ENCODE measurements around the gene LRRC36.

GRCh38 chr16:67397812-67398545 lies 71.4 kb downstream of the LRRC36 start:
- TF ChIP-seq POLR2A (IDR thresholded peaks at IDR 0.05) (no peak), CTCF (IDR thresholded peaks at IDR 0.05) (no peak)

Data from right lobe of liver (tissue), 4 donors.